ENCODE data around the gene RBMY1J. TPM values are rescaled to one million over a fixed set of nuclear protein-coding genes. Genes with fewer than 3 reads are reported as not detected.

Gene RBMY1J
- polyA plus RNA-seq, 2 of the 4 experiments (the other 2 are of a cell fraction): not detected

Other genes starting within 250 kb of the RBMY1J start
- gene RBMY1F, start 220.5 kb upstream of the RBMY1J start, polyA plus RNA-seq (2011; rRNA removed): not detected in 2 replicates
- not detected in 3 replicates for gene RBMY1F, start 220.5 kb upstream of the RBMY1J start, polyA plus RNA-seq (2017; fragmentation: RNase III; extraction: RNeasy Plus Mini Kit Qiagen cat#74134 plus additional on column Dnase treatment)